GM21381 (cell line): ENCODE data around the gene ATG101.

Experiments used
- ATAC-seq: cut with Tn5 transposase; IDR thresholded peaks from one replicate; pipeline ENCODE4 v1.9.1; 2021; ENCODE audit warnings: mild to moderate bottlenecking, moderate library complexity; ENCODE audit not compliant: unreplicated experiment

The ATG101 gene

GRCh38 chr12:52041695-52042123 lies 28.1 kb upstream of the ATG101 start:
- no peak for ATAC-seq

- no peak for ATAC-seq
These were observed 26.9 kb upstream of the ATG101 start for GRCh38 chr12:52042706-52043385.

GRCh38 chr12:52043386-52044212 lies 26.2 kb upstream of the ATG101 start:
- ATAC-seq: no peak

- ATAC-seq: no peak
These were observed 25.3 kb upstream of the ATG101 start for GRCh38 chr12:52044292-52044983.

- no peak for ATAC-seq
These were observed 24.0 kb upstream of the ATG101 start for GRCh38 chr12:52045794-52046199.

DNA sequence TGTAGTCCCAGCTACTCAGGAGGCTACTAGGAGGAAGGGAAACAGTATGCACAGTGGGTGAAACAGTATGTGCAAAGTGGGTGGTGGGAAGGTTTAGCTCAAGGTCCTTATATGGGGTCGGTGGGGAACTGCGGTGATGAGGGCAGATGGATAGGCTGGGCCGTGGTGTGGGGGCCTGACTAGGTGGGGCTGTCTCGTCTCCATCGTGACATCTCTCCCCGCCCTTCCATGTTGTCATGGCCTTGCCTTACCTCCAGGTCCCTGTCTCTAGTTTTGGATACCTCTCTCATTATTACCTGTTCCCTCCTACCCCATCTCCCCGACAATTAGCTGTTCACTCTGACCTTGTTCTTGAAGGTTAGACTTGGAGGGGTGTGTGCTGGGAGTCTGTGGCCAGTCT lies 22.9 kb upstream of the ATG101 start:
- no peak for ATAC-seq

- no peak for ATAC-seq
These were observed 20.5 kb upstream of the ATG101 start for GRCh38 chr12:52049286-52049685.

DNA sequence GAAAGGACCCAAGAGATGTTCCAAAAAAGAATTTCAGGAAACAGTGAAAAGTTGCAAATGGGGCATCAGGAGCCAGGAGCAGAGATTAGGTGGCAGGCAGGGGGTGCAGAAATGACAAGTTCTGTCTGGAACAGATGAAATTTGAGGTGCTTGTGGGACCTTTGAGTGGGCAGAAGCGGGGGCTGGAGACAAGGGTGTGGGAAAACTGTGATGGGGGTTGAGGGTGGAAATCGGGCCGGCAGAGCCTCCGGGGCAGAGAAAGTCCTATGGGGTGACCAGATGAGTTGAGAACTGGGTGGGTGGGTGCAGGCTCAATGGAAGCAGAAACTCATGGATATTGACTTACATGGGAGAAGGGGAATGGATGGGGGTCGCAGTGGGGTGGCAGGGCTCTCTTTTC lies 20.1 kb upstream of the ATG101 start:
- ATAC-seq: no peak

DNA sequence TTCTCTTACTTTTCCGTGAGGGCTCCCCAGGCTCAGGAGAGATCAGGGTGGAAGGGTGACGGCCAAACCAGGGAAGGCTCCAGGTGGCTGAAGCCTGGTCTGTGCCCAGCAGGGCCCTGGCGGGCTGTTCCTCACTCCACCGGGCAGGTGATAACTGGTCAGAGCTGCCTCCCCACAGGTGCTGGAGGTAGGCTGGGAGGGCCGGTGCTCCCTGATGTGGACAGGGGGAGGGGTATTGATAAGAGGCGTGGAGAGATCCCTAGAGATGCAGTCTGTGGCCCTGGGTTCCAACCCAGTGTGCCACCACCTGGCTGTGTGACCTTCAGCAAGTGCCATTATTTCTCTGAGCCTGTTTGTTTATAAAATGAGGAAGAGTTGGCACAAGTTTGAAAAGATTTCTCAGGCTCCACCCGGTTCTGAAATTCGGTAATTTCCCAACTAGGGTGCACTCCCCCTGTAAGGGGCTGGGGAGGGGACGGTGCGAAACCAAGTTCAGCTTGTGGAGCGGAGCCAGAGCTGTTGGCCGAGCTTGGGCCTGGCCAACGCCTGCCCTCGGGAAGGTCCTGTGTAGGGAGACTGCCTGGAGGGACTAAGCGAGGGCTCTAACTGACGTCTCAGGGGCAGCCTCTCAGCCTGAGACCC lies 19.5 kb upstream of the ATG101 start:
- ATAC-seq: no peak

GRCh38 chr12:52050758-52051541 lies 18.8 kb upstream of the ATG101 start, which contains the start of gene NR4A1:
Gene NR4A1 (plus strand): TSS chr12:52051442. CDS start chr12:52054329, 2,887 bp downstream.
- ATAC-seq: peak; percentile 80

GRCh38 chr12:52052468-52053186 lies 17.2 kb upstream of the ATG101 start:
- no peak for ATAC-seq

GRCh38 chr12:52053536-52054209 lies 16.1 kb upstream of the ATG101 start:
- no peak for ATAC-seq

DNA sequence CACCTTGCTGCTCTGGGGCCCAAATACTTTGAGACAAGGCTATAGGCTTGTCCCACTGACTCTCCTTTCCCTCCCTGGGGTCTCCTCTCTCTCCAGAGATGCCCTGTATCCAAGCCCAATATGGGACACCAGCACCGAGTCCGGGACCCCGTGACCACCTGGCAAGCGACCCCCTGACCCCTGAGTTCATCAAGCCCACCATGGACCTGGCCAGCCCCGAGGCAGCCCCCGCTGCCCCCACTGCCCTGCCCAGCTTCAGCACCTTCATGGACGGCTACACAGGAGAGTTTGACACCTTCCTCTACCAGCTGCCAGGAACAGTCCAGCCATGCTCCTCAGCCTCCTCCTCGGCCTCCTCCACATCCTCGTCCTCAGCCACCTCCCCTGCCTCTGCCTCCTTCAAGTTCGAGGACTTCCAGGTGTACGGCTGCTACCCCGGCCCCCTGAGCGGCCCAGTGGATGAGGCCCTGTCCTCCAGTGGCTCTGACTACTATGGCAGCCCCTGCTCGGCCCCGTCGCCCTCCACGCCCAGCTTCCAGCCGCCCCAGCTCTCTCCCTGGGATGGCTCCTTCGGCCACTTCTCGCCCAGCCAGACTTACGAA lies 15.4 kb upstream of the ATG101 start:
- ATAC-seq: no peak

DNA sequence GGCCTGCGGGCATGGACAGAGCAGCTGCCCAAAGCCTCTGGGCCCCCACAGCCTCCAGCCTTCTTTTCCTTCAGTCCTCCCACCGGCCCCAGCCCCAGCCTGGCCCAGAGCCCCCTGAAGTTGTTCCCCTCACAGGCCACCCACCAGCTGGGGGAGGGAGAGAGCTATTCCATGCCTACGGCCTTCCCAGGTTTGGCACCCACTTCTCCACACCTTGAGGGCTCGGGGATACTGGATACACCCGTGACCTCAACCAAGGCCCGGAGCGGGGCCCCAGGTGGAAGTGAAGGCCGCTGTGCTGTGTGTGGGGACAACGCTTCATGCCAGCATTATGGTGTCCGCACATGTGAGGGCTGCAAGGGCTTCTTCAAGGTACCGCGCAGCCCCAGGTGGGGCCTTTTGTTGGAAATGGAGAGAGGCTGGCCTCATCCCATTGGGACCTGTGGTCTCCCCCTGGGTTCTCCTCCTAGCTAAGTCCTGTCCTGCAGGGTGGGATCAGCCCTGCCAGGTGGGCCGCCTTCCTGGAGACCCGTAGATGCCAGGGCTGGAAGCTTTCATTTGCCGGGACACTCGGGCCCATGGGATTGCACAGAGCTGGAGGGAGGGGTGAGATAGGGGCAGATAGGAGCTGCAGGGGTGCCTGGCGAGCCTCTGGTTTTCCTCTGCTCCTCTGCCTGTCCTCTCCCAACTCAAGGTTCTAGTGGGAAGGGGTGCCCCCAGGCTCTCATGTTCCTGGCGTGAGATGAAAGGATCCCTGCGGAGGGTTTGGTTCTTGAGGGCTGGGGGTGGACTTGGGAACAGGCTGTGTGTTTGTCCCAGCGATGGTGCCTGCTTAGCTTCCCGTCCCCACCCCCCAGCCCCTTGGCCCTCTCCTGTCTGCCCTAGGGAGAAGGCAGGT lies 14.7 kb upstream of the ATG101 start:
- no peak for ATAC-seq

- ATAC-seq: no peak
These were observed 13.8 kb upstream of the ATG101 start for GRCh38 chr12:52055731-52056711.

DNA sequence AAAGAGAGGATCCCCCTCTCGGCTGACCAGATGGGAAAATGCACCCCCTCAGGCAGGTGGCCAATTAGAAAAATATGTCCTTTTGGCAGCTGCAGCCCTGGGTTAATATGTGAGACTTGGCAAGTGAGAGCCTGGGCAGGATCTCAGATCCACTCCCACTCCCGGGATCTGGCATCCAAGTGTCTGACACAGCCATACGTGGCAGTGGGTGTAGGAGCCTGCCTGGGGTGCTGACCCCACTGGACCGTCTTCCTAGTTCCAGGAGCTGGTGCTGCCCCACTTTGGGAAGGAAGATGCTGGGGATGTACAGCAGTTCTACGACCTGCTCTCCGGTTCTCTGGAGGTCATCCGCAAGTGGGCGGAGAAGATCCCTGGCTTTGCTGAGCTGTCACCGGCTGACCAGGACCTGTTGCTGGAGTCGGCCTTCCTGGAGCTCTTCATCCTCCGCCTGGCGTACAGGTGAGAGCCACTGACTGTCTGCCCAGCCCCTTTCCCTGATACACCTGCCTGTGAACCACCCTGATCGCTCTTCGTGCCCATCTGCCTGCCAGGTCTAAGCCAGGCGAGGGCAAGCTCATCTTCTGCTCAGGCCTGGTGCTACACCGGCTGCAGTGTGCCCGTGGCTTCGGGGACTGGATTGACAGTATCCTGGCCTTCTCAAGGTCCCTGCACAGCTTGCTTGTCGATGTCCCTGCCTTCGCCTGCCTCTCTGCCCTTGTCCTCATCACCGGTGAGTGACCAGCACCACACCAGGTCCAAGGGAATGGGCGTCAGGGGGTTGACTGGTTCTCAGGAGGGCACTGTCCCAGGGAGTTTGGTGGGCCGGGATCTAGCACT lies 12.8 kb upstream of the ATG101 start:
- ATAC-seq: no peak
